Rectal smooth muscle tissue (tissue), 1 donor: ENCODE data around the gene ZYX.
"Not testable (repeated sequence)": the region's sequence is repeated elsewhere in the genome, so short reads cannot be mapped to it uniquely, and the experiment has no call there.

ENCODE experiments used
- H3K27ac ChIP-seq: one replicate; pipeline ENCODE4 v1.7.0; 2013; ENCODE audit warnings: low read depth, low read length, inconsistent platforms
- H3K27me3 ChIP-seq: one replicate; pipeline ENCODE4 v1.7.0; 2013; ENCODE audit warnings: low read length; ENCODE audit not compliant: control insufficient read depth, insufficient read depth
- H3K36me3 ChIP-seq: one replicate; pipeline ENCODE4 v1.7.0; 2013; ENCODE audit warnings: low read length; ENCODE audit not compliant: control insufficient read depth, insufficient read depth
- H3K4me1 ChIP-seq: one replicate; pipeline ENCODE4 v1.7.0; 2013; ENCODE audit warnings: low read length; ENCODE audit not compliant: control insufficient read depth, insufficient read depth
- H3K4me3 ChIP-seq: one replicate; pipeline ENCODE4 v1.7.0; 2013; ENCODE audit warnings: low read length
- H3K9ac ChIP-seq: one replicate; pipeline ENCODE4 v1.7.0; 2013; ENCODE audit warnings: low read length

ZYX gene

DNA sequence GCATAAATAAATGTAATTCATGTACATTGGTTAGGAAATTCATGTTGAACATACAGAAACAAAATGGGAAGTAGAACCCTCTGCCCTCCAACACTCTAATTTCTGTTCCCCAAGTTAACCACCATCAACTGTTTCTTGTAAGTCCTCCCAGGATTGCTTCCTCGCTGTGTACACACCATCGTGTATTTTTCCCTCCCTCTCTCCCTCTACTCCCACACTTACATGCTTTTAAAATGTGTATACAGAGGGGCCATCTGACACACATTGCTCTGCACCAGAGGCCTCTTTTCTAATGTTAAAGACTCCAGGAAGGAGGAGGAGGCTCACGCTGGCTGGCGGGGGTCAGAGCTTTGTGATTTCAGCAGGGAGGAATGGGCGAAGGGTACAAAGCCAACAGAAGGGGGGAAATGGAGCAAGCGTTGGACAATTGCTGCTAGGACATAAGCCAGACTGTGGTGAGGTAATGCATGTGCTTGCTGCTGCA is 29.4 kb downstream of the ZYX start:
- H3K4me1 ChIP-seq = peaks cover 16% of the 10 kb centered on the region
- H3K36me3 ChIP-seq = no peaks in the 10 kb centered on the region
- no peak overlapping the region for H3K4me3 ChIP-seq
- H3K27ac ChIP-seq = no peak overlapping the region
- H3K9ac ChIP-seq = no peak overlapping the region
- no peaks in the 10 kb centered on the region for H3K27me3 ChIP-seq

DNA sequence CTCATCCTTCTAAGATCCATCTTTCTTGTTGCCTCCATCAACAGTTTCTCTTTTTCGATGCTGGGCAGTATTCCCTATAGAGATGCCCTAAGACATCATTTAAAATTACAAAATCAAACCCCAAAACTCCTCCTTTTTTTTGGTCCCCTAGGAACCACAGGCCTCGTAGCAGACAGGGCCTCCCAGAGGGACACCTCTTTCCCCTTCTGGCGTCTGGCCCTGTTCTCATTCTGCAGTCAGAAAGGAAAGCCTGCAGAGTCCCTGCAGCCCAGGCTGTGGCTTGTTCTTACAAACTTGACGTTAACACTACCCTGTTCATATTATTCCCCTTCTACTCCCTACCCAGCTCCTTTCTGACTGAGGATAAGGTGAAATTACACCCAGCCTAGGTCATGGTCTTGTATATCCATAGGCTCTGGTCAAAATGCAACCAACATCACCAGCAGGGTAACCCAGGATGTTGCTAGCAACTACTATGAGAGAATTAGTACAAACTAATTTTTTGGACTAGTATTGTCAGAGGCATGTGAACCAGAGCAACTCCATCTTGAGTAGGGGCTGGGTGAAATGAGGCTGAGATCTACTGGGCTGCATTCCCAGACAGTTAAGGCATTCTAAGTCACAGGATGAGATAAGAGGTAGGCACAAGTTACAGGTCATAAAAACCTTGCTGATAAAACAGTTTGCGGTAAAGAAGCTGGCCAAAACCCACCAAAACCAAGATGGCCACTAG is 31.0 kb downstream of the ZYX start:
- peaks cover 16% of the 10 kb centered on the region for H3K4me1 ChIP-seq
- H3K27ac ChIP-seq = no peak overlapping the region
- no peak overlapping the region for H3K4me3 ChIP-seq
- H3K36me3 ChIP-seq = no peaks in the 10 kb centered on the region
- no peak overlapping the region for H3K9ac ChIP-seq
- H3K27me3 ChIP-seq = no peaks in the 10 kb centered on the region

- H3K4me1 ChIP-seq = peaks cover 16% of the 10 kb centered on the region
- H3K27ac ChIP-seq = no peak overlapping the region
- no peaks in the 10 kb centered on the region for H3K27me3 ChIP-seq
- no peak overlapping the region for H3K9ac ChIP-seq
- H3K4me3 ChIP-seq = no peak overlapping the region
- no peaks in the 10 kb centered on the region for H3K36me3 ChIP-seq
Measured at GRCh38 chr7:143413123-143413522, 32.0 kb downstream of the ZYX start.

DNA sequence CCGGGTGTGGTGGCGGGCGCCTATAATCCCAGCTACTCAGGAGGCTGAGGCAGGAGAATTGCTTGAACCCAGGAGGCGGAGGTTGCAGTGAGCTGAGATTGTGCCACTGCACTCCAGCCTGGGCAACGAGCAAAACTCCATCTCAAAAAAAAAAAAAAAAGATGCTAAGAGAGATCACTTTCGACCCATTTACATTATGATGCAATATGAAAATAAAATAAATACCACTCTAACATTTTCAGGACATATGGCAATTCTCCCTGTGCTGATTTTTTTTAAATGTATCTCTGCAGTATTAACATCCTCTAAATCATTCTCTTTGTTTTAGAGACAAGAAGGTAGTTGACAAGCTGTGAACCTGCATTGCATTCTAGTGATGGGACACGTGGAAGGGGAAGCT is 34.1 kb downstream of the ZYX start:
- not testable (repeated sequence) for H3K27ac ChIP-seq, H3K36me3 ChIP-seq, H3K9ac ChIP-seq, H3K4me3 ChIP-seq, H3K27me3 ChIP-seq
- peaks cover 10% of the 10 kb centered on the region for H3K4me1 ChIP-seq

DNA sequence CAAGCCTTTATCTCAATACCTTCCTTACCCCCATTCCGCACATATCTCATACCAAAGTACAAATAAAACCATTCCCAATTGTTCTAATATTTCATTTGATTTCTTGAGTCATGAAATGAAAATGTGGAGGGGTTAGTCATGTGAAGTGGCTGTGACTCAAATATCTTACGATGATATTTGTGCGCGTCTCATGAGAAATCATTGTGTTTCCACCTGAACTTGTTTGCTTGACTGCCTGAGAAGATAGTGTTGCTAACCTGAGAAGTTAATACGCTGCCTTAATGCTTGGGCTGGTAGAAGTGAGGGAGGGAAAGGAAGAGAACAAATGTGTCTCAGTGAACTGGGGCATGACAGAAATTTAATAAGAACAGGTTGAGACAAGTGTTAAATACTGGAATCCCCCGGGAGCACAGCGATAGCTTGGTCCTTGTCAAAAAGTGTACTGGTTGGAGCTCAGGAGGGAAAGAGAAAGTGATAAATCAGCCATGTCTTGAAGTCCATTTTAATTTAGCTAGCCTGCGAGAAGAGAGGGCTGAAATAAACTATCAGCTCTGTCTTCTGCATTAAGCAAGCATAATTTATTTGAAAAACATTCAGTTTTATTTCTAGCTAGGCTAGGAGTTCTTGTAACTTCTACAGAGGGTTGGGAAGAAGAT is 34.7 kb downstream of the ZYX start:
- Histone ChIP-seq H3K4me1 (peaks cover 6% of the 10 kb centered on the region), H3K36me3 (no peaks in the 10 kb centered on the region), H3K4me3 (no peak overlapping the region), H3K27me3 (no peaks in the 10 kb centered on the region), H3K9ac (no peak overlapping the region), H3K27ac (no peak overlapping the region)

DNA sequence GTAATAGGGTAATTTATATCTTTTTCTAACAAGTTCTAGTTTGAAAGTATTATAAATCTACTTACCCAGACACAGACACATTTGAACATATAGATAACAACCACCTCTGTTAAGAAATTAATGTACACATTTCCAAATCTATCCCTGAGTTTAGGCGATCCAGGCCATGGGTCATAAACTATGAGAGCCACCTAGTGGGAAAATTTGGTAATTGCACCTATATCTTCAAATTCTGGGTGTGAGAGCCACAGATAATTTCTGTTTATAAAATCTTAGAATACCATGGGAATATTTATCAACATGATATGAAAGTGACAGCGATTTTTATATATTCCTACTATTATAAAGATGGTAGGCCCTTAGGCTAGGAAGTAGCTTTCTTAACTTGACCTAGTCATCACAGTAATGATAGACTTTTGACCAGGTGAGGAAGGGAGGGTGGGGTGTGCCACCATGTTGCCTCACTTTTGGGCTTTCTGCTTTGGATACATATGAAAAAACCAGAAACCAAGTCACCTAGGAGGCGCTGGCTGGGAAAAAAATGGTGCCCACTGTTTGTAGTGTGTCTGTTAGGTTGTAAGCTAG is 35.5 kb downstream of the ZYX start:
- Histone ChIP-seq H3K4me1 (no peaks in the 10 kb centered on the region), H3K36me3 (no peaks in the 10 kb centered on the region), H3K9ac (no peak overlapping the region), H3K4me3 (no peak overlapping the region), H3K27ac (no peak overlapping the region), H3K27me3 (no peaks in the 10 kb centered on the region)

DNA sequence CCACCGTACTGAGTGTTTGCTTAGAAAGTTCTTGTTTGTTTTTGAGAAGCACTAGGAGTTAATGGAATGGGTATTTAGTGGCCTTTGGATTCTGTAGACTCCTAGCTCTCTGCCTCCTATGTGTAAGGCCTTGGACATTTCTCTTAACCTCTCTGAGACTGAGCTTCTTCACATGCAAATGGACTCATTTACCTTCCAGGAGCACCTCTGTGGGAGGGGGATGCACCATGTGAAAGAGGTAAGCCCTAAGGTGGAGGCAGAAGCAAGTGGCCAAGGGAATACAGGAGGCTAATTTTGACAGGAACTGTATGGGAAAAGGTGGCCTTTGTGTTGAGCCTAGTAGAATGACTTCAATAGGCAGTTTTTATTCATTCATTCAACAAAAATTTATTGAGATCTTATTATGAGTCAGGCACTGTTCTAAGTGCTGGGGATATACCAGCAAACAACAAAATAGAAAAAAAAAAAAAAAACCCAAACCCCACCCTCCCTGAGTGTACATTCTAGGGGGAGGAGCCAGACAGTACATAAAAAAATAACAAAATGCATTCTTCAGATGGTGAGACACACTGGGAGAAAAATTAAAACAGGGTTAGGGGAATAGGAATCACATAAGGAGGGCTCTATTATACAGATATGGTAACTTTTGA is 36.7 kb downstream of the ZYX start:
- Histone ChIP-seq H3K9ac (no peak overlapping the region), H3K4me3 (no peak overlapping the region), H3K4me1 (no peaks in the 10 kb centered on the region), H3K27me3 (no peaks in the 10 kb centered on the region), H3K27ac (no peak overlapping the region), H3K36me3 (no peaks in the 10 kb centered on the region)

DNA sequence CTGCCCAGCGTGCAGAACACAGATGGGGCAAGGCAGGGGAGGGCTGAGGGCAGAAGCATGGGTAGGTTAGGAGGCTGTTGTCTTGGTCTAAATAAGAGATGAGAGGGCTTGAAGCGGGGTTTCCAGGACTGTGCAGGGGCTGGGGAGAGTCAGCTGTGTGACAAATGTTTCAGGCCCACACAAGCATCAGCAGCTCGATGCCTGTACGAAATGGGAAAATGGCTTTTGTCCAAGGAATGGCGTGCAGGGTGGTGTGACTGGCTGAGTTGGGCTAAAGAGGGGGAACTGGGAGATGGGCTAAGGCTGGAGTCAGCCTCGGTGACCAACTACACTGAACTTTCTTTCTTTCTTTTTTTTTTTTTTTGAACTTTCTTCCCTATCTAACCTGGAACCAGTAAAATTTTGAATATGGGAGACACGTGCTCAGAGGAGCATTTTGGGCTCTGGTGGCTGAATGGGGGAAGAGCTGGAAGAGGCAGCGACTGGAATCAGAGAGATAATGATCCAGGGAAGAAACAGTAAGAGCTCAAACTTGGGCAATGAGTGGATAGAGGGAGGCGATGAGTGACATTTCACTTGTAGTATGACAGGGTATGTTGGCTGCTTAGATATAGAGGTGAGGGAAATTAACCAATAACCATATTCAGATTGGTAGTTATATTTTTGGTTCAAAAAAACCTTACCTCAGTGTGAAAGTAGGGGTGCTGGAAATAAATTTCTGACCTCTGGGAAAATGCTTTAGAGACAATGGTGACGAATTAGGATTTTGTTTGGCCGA is 37.7 kb downstream of the ZYX start:
- Histone ChIP-seq H3K27me3 (no peaks in the 10 kb centered on the region), H3K27ac (no peak overlapping the region), H3K4me3 (no peak overlapping the region), H3K9ac (no peak overlapping the region), H3K36me3 (no peaks in the 10 kb centered on the region), H3K4me1 (no peaks in the 10 kb centered on the region)

- Histone ChIP-seq H3K36me3 (no peaks in the 10 kb centered on the region), H3K4me3 (no peak overlapping the region), H3K27me3 (no peaks in the 10 kb centered on the region), H3K27ac (no peak overlapping the region), H3K9ac (no peak overlapping the region), H3K4me1 (no peaks in the 10 kb centered on the region)
Measured at GRCh38 chr7:143419880-143420279, 38.7 kb downstream of the ZYX start.

DNA sequence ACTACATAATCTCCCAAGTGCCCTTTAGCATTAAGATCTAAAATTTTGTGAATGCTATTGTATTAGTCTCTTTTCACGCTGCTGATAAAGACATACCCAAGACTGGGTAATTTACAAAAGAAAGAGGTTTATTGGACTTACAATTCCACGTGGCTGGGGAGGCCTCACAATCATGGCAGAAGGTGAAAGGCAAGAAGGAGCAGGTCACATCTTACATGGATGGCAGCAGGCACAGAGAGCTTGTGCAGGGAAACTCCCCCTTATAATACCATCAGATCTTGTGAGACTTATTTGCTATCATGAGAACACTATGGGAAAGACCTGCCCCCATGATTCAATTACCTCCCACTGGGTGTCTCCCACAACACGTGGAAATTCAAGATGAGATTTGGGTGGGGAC is 39.5 kb downstream of the ZYX start:
- H3K4me3 ChIP-seq, H3K27me3 ChIP-seq, H3K27ac ChIP-seq, H3K4me1 ChIP-seq, H3K9ac ChIP-seq, H3K36me3 ChIP-seq: not testable (repeated sequence)

- H3K27me3 ChIP-seq = no peaks in the 10 kb centered on the region
- H3K36me3 ChIP-seq = no peaks in the 10 kb centered on the region
- no peak overlapping the region for H3K9ac ChIP-seq
- H3K27ac ChIP-seq = no peak overlapping the region
- H3K4me1 ChIP-seq = no peaks in the 10 kb centered on the region
- no peak overlapping the region for H3K4me3 ChIP-seq
Measured at GRCh38 chr7:143422033-143422432, 40.9 kb downstream of the ZYX start.

GRCh38 chr7:143424476-143424875 is 43.3 kb downstream of the ZYX start:
- not testable (repeated sequence) for H3K9ac ChIP-seq, H3K27me3 ChIP-seq, H3K4me1 ChIP-seq, H3K36me3 ChIP-seq, H3K27ac ChIP-seq, H3K4me3 ChIP-seq
